Stromal cell of bone marrow (primary cell): ENCODE data around the gene MED12L.

Source experiments
- DNase-seq: peaks from one replicate; pipeline ENCODE4 v3.0.0-alpha.2; 2012; ENCODE audit warnings: low read depth

The MED12L gene

DNA sequence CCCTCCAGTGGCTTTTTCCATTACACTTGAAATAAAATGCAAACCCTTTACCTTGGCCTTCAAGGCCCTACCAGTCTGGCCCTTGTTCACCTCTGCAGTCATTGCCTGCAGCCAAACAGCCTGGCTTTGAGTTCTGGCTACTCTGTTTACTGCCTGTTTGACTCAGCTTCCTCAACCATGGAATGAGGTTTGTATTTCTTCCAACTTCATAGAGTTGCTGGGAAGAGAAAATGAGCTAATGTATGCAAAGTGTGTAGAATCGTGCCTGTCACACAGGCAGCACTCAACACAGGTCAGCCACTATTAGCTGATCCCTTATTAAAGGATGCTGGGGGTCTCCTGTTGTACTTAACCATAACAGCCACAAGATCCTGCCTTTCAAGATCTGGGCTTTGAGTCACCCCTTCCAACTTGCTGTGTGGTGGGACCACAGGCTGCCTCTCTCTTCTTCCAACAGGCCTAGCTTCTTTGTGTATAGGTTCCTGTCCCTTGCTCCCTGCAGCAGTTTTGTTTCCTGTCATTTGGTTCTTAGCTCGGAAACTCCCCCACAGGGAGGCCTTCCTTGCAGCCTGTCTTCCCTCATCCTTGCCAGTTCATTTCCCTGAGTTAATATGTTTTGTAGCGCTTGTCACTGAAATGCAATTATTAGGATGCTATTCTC, 6.4 kb downstream of the MED12L start:
- peak; percentile 7 for DNase-seq

DNA sequence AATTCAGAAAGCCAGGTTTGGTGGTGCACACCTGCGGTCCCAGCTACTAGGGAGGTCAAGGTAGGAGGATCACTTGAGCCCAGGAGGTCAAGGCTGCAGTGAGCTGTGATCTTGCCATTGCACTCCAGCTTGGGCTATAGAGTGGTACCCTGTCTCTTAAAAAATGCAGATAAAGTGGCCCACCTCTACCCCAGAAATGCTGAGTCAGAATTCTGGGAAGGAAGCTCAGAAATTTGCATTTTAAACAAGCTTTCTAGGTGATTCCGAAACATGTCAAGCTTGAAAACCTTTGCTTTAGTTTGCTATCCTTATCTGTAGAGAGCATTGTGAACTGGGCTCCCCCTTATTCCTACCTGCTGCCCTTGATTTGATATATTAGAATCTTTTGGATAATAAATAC, 7.7 kb downstream of the MED12L start:
- DNase-seq = no peak

DNA sequence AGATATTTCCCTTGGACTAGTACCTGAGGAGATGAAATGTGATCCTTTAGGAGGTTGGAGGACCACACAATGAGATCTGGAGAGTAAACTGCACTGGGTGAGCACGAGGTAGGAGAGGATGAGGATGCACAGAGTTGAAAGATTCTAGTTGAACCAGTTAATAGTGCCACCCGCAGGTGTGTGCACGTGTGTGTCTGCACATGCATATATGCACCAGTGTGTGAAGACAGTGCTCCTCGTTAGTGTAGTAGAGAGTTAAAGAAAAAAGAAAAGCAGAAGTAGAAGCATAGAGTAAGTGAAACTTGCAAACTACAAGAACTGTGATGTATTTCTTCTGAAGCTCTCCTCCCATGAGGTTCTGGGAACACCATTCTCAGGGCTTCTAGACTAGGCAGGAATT, 8.4 kb downstream of the MED12L start:
- DNase-seq = no peak

DNA sequence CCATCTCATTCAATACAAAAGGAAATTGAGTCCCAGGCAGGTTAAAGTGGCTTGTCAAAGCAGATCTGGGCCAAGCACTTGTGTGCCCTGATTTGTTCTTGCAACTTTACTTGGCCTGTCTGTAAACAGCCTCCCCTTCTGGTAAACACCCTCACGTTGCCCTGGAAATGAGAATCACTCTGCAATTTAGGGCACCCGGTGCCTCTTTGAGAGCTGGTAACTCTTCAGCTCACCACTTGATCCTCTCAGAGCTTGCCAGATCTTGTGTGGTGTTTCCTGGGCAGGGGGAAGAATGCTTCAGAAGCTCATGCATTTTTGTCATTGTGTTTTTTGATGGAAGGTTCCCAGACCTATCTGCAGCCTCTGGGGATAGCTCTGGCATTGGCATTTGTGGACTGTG, 11.3 kb downstream of the MED12L start:
- DNase-seq = no peak

DNA sequence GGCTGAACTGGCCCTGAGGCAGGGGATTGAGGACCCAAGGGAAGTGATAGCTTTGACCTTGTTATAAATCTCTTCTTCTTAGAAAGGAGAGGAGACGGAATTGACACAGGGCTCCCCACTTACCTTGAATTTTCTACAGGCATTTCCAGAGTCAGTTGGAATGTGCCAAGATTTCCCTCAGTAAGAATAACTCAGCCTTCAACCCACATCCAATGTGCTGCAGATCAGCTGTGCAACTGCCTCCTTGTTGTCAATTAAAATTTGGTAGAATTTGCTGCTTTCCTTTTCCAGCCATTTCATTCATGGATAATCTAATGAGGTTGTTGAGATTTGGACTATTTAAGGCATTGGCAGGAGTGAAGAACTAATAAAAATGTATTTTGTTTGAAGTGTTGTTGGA, 14.6 kb downstream of the MED12L start:
- DNase-seq = no peak

DNA sequence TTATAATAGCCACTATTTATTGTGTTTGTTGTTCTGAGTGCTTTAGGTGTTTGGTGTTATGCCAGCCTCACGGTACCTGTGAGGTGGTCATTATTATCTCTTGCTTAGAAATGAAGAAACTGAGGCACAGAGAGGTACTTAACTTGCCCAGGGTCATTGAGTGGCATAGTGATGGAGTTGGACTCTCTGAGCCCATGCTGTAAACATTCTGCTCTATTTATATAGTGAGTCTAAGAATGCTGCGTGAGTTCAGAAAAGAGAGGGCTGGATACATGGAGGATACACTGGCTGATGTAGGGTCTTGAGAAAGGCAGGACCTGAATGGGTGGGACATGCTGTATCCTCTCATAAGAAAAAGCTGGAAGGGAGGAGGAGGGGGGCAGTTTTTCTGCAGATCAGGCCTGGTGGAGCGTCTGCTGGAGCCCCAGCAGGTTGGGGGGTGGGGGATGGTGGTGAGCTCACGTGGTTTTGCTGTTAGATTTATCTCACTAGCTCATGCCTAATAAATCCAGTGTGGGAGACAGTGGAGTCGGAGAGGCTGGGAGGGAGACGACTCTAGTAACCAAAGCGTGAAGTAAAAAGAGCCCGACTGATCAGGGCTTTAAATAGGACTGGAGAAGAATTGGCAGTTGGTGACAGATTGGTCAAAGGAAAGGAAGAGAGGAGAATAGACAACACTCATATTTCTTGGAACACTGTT, 16.0 kb downstream of the MED12L start:
- no peak for DNase-seq

DNA sequence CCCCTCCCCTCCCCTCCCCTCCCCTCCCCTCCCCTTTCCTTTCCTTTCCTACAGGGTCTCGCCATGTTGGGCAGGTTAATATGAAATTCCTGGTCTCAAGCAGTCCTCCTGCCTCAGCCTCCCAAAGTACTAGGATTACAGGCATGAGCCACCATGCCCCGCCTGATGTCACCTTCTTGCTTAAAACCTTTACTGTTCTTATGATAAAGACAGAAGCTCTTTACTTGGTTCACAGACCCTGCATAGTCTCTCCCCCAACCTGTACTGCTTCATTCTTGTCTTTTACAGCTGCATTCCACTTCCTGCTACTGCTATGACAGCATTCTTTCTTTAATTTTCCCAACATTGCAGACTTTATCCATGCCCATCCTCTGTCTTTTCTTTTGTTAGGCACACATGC, 20.8 kb downstream of the MED12L start:
- DNase-seq = no peak

DNA sequence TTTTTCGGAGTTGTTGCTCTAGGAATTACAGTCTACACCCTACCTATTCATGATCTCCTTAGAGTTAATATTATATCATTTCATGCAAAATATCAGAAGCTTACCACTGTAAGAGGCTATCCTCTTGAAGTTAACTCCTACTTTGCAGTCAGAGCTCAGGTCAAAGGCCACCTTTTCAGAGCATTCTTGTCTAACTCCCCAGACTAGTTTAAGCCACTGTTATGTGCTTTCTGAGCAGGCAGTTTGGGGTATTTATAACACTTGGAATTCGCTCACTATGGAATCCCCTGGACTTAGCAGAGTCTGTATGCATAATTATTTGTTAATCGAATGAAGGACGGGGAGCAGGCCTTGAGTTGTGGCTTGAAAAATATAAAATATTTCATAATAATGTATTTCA, 21.7 kb downstream of the MED12L start:
- no peak for DNase-seq

DNA sequence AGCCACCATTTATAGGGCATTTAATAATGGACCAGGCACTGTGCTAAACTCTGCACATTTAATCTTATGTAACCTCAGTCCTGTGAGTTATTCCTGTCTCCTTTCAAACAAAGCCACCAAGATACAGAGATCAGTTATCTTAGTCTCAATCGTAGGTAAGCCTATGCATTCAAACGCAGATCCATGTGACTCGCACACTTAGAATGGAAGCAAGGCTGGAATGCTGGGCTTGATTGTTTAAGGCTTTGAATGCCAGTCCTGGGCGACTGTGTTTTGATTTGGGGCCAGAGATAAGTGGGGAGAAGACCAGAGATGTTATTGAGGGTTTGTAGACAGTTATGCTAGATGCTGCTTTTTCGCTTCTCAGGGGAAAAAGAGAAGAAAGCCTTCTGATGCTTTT, 22.2 kb downstream of the MED12L start:
- DNase-seq = no peak

DNA sequence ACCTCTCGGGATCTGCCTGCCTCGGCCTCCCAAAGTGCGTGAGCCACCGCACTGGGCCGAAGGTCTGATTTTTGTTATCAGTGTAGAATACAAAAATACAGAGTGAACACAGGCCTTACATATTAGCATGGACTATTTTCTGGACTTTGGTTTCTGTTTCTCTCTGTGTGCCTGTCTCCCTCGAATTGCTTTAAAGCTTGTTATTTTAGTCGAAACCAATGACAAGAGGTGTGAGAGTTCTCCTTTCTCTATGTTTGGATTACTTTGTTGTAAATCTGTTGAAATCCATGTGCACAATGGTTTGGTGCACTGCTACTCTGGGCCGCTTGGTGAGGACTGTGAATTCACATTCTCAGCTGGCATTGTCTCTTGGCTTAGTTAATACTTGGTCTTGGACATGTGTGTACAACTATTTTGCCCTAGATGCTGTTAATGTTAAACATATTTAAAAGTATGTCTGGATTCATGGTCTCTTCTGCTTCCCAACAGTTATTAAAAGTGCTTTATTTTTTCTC, 23.9 kb downstream of the MED12L start:
- no peak for DNase-seq

DNA sequence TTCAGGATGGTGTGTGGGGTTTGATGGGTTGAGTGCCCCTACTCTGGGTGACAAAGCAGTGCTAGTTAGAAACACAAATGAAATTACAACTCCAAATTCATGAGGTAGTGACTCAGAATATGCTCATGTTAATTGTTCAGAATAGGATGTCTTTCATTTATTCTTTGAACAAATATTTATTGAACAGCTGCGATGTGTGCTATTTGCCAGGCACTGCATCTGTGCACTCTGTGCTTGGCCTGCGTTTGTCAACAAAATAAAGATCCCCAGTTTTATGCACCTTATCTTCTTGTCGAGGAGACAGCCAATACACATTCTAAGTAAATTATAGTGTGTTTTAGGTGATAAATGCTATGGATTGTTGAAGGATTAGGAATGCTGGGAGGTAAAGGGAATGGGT, 27.3 kb downstream of the MED12L start:
- DNase-seq = no peak

DNA sequence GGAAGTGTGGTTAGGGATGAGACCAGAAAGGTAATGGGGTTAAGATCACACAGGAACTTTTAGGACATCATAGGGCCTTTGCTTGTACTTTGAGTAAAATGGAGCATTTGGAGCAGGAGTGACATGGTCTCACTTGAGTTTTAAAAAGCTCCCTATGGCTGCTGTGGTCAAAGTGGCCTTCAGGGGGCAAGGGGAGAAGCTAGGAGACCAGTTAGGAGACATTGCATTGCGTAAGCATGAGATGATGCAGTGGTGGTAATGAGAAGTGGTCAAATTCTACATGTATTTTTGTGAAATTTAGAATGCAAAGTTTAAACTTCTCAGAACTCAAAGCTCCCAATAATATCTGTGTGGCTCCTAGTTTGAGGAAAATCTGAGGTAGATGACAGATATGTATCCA, 27.9 kb downstream of the MED12L start:
- DNase-seq = no peak

DNA sequence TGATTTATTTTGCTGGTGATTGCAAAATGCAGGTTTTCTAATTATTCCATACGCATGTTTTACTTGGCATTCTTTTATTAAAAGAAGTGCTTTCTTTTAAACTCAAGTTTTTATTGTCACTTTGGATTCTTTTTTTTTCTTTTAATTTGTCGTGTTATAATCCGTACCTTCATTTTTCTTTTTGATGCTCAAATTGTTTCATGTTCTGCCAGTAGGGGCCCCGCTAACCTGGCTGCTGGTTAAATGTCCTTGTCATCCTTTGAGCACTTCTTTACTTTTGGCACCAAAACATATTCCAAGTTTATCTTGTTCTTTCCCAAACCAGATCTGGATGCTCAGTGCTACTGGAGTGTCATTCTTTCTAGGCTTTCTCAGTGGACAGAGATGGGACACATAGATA, 31.6 kb downstream of the MED12L start:
- no peak for DNase-seq

DNA sequence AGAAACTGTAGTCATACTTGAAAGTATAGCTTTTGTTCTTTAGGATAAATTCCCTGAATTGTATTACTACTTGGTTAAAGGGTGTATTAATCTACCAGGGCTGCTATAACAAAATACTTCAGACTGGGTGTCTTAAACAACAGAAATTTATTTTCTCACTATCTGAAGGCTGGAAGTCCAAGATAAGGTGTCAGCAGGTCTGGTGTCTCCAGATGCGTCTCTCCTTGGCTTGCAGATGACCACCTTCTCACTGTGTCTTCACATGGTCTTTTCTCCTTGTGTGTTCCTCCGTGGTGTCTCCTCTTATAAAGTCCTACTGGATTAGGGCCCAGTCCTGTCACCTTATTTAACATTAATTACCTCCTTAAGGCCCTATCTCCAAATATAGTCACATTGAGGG, 33.7 kb downstream of the MED12L start:
- DNase-seq = no peak

DNA sequence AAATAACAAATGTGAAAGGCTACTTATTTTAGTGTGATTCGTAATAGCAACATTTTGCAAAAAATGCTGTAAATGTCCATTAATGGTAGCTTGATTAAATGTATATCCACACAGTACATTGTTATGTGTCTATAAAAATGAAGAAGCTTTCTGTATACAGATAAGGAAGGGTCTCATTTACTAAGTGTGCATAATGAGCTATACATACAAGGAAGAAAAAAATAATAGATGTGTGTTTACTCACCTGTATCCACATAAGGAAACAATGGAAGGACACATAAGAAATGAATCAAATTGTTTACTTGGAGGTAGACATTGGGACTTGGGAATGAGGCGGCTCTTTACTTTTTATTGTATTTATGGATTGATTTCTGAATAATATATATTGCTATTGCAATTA, 34.9 kb downstream of the MED12L start:
- DNase-seq = no peak

DNA sequence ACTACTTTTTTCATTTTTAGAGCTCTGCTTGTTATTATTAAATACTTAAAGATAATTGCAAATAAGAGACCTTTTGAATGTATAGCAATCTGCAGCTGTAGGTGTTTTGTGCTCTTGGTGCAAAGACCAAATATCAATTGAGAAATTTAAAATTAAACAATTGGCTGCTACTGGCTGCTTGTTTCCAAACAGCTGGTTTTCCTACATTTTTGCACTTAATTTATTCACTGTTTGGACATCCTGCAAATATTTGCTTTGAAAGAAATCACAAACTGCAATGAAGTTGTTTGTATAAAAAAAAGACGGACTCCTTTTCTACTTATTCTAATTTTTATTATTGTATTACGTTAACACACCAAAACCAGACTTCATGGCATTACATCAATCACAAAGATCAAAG, 35.6 kb downstream of the MED12L start:
- DNase-seq = no peak

DNA sequence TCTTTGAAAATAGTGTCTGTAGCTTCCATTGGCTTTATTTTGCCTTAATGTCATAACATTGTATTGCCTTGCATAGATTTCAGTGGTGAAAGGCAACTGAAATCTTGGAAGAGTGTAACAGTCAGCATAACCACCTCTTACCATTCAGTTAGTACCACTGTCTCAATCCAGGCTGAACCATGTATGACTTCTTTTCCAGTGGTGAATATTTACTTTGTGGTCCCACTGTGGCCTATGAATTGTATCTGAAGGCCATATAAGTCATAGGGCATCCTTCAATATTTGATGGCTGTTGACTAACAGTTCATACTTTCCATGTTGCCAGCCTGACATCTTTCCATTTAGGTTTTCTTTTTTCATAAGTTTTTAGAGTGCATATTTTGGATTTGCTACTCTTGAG, 38.4 kb downstream of the MED12L start:
- DNase-seq = no peak

DNA sequence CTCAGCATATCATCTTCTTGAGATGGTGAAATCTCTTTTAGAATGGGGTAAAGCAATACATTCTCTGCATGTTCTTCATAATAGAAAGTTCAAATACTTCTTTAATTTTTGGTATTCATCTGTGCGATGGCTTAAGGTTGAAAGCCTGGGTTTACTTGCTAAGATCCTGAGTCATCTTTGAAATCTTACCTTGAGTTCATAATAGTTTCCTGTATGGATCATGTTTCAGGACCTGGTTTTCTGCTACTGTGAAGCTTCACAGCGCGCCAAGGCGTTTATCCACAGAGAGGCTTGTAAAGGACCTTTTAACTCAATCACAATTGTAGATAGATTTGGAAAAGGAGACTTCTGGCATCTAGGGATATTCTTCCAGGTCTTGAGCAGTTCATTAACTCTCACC, 39.0 kb downstream of the MED12L start:
- no peak for DNase-seq

DNA sequence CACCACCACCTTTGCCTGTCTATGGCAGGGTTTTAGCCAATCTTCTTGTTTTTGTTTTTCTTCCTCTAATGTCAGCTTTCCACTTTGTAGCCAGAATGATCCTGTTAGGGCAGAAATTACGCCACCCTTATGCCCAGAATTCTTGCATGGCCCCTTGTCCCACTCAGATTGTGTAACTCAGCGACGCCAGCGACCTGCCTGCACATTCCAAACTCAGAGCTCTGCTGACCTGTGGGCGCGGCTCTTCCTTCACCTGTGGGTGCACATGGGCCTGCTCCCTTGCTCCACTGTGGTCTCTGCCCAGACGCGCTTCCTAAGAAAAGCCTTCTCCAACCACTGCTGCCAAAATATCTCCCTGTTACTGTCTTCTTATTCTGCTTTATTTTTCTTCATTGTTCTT, 45.0 kb downstream of the MED12L start:
- no peak for DNase-seq

DNA sequence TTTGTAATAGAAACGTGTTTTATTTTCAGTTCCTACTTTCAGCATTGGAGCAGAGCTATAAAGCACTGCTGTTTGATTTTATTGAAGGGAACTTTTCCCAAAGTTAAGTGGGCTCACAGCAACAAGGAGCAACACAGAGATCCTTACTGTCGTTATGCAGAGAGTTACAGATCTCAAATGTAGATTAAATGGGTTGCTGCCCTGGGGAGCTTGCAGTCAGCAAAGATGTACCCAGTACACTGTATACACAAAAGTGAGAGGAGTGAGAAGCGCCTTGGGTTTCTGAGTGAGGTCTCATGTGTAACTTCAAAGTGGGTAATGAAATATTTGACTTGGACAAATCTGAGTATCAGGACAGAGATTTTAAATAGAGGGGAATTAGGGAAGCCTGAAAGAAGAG, 47.7 kb downstream of the MED12L start:
- DNase-seq = no peak

DNA sequence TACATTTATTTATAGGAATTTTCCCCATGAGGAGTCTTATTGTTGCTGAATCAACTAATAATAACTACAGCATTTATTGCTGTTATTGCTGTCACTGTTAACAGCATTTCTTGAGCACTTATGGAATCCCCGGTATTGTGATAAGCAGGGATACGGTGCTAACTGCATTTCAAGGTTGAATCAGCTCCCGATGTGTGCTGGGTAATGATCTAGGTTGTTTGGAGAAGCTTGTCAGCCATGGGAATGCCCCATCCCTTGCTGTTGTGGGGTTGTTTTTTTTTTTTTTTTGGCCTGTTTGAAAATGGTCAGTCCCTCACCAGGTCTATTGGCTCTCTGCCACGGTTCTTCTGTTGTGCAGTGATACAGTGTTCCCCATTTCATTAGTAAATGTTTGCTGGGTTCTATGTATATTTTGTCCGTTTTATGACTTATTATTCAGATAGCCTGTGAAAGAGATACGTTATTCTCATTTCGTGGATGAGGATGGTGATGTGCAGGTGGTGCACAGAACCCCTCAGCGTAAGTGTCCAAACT, 48.5 kb downstream of the MED12L start:
- no peak for DNase-seq

DNA sequence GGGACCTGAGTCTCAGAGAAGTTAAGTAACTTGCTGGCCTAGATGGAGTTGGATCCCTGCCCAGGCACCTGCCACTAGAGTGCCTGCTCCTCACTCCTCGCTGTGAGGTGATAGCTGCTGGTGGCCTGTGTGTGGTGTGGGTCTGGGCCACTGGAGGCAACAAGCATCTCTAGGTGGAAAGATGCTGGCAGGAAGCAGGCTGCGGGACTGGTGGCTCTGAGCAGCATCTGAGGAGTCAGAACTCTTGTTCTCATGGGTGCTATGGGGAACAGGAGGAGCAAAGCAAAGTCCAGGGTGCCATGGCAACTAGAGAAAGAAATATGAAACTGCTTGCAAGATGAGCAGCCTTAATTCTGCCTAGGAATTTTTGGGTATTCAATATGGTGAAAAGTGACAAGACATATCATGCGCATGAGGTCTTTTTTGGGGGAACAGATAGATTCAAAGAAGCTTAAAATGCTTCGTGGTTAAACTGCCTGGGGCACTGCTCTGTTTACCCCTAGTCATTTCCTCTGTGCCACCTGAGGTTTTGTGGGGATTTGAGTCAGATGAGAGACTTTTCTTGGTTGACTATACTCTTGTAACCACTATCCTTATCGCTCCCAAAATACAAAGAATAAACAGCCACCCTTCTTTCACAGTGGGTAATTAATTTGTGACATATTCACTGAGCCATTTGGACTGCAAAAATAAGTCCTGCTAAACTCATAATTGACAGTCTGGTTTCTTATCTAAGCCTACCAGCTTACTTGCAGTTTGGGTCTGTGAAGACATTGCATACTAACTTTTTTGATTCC, 50.3 kb downstream of the MED12L start:
- no peak for DNase-seq

DNA sequence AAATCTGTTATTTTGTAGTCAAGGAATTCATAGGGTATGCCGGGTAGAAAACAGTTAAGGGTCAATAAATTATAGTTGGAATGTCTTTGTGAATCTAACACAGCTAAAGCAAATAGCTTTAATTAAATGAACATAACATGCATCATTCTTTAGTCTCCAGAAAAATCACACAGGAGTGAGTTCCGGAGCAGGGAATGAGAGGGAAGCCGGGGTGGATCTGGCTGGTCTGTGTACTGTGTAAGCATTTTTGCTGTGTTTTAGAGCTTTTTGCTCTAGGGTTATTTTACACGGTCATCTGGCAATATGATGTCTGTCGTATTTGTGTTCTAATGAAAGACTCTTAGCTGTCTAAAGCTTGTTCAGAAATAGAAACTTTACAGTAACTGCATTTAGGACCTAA, 57.5 kb downstream of the MED12L start:
- DNase-seq = no peak
